HG03066 (cell line): ENCODE measurements around the gene CACNA1F.
"Not testable (repeated sequence)": the region's sequence is repeated elsewhere in the genome, so short reads cannot be mapped to it uniquely, and the experiment has no call there.

Source experiments
- ATAC-seq: cut with Tn5 transposase; IDR thresholded peaks from one replicate; pipeline ENCODE4 v1.9.1; 2021; ENCODE audit warnings: low read depth; ENCODE audit not compliant: unreplicated experiment

Gene CACNA1F

GRCh38 chrX:49178537-49178936, 54.6 kb downstream of the CACNA1F start:
- no peak for ATAC-seq

DNA sequence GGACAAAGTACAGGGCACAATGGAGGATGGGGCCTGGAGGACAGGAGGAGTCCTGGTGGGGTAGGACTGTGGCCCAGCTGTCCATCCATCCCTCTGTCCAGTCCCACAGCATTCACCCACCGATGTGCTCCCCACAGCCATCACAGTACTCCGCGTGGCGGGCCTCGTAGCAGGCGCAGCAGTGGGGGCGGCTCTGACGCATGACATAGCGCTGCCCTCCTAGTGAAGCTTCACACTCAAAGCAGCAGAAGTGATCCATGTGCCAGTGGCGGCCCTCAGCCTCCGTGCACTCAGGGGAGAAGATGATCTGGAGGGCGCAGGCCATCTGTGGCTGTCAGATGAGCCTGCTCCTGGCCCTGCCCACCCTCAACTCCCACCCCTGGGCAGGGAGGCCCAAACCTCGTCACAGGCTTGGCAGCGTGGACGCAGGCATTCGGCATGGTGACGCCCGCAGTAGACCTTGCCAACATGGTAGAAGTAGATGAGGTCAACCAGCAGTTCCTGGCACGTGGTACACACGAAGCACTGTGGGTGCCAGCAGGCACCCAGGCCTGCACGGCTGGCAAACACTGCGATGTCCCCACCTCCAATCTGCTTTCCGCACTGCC, 55.2 kb downstream of the CACNA1F start:
- no peak for ATAC-seq

DNA sequence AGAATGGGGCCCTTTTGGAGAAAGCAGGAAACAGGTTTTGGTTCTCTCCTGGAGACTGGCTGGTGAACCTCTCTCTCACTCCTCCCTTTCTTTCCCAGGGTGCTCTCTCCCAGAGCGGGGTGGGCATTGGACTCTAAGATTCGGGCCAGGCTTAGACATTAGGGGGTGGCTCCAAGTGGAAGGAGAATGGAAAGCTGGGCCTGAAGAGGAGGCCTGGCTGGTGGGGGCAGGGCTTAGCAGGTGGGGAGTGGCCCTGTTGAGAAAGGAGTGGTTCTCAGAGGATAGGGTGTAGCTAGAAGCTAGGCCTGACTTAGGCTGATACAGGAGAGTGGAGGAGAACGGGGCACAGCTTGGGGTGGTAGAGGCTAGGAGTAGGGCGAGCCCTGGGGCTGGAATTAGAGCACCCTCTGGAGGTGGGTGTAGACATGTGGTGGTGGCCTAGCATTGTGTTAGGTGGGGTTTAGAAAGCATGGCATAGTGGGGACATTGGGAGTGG, 55.8 kb downstream of the CACNA1F start:
- no peak for ATAC-seq

GRCh38 chrX:49176421-49177326, 56.5 kb downstream of the CACNA1F start:
- ATAC-seq: no peak

DNA sequence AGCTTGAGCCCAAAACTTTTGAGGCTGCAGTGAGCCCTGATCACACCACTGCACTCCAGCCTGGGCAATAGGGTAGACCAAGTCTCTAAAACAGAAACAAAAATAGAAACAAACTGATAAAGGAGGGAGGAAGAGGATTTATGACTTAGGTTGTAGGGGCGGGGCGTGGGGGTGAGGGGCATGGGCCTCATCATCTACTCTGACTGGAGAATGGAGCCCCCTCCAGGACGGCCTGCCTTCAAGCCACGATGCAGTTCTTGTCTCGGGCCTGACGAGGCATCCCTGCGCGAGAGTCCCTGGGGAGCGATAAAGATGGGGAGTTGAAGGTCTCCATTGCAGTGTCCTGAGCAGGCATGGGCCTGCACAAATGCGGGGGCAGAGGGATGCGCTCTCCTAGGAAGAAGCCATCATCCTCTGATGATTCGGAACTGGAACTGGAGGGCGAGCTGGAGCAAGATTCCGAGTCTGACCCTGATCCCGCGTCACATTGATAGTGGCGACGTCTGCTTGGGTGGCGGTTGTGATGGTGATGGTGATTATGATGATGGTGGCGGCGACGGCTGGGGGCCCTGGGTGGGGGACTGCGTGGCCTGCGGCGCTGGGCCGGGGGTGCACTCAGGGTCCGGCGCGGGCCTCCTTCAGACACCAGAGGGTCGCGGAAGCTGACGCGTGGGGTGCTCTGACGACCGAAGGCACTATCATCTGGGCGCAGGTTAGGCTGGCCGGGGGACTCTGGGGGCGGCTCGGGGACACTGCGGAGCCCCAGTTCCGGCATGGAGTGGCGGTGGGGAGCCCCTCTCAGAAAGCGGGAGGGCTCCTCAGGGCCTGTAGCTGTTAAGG, 57.5 kb downstream of the CACNA1F start:
- ATAC-seq: no peak

DNA sequence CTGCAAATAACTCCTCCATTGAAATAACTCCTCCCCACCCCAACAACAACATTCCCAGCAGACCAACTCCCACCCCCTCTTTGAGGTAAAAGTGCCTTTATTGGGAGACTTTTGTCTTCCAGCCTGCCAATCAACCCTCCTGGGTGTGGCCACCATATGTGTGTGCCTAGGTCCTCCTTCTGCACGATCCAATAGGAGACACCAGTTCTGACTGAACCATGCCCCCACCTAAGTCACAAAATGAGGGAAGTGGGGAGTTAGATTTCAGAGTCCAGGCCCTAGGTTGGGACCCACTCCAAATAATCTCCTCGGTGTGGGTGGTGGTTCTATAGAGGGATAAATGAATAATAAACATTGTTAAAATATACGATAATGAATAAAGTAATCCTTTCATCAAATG, 58.4 kb downstream of the CACNA1F start:
- ATAC-seq: no peak

- ATAC-seq: not testable (repeated sequence)
Measured at GRCh38 chrX:49173544-49173943, 59.6 kb downstream of the CACNA1F start.

GRCh38 chrX:49172280-49172780, 60.8 kb downstream of the CACNA1F start:
- ATAC-seq: peak; percentile 55

DNA sequence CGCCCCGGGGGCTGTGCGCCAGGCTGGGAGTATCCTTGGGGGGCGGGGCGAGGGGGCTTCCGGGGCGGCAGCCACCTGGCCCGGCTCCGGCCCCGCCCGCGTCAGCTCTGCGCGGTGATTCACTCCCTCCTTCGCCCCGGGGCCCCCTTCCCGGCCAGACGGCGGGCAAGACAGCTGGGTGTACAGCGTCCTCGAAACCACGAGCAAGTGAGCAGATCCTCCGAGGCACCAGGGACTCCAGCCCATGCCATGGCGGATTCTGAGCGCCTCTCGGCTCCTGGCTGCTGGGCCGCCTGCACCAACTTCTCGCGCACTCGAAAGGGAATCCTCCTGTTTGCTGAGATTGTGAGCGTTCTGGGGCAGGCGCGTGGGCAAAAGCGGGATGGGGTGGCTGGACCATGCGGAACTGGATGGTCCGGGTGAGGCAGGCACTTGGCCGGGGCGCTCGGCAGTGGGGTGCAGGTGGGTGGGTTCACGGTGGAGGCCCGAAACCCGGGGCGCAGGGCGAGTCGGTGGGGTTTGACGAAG, 61.3 kb downstream of the CACNA1F start, which contains the start of gene PLP2:
TSS of gene PLP2 (plus strand) at position 147 of the 528 bp plus-strand sequence. CDS start at position 250, 103 bp downstream.
- peak; percentile 33 for ATAC-seq

DNA sequence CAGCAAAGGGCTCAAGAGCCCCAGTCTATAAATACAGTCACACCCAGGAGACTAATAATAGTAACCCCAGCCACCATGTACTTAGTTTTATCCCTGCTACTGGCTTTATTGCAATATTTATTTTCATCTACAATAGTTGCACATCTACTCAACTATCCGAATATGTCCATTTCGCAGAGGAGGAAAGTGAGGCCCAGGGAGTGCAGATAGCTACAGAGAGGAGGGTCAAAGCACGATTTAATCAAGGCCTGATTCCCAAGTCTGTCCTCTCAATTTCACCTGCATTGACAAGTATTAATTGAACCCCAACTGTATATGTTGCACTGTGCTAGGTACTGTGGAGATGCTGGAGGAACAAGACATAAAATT, 65.4 kb downstream of the CACNA1F start:
- no peak for ATAC-seq

- ATAC-seq: no peak
Measured at GRCh38 chrX:49166914-49167739, 66.0 kb downstream of the CACNA1F start.

DNA sequence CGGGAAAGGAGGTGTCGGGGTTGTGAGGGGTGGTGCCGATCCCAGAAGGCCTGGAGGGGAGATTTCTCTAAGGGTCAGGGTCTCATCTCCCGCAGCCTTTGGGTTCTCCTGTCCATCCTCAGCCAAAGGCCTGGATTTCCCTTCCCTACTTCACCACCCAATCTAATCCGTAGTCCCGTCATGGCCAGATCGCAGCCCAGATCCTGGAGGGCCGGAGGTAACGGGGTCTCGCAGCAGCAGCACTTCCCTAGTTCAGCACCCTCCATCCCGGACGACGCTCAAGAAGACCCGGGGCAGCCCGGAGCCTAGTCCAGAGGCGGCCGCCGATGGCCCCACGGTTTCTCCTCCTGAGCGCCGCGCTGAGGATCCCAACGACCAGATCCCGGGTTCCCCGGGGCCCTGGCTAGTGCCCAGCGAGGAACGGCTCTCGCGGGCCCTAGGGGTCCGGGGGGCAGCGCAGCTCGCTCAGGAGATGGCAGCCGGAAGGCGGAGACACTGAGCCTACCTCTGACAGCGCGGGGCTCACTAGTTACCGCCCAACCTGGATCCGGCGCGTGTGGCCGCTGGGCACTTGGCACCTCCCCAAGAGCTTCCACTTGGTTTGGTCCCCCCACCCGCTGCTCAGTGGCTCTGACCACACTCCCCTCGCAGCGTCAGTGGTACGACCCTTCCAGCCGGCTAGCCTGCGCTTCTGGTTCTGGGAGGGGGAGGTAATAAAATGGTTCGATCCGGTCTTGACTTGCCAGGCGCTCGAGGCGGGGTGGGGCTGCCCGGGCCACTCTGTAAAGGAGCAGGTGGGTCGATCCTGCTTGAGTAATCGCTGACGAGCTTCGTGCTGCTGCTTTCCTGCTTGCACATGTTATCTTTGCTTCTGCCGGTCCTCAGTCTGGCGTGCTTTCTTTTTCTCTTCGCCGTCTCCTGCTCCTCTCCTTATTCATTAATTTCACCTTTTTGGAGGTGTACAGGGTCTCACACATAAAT, 66.9 kb downstream of the CACNA1F start:
- no peak for ATAC-seq

DNA sequence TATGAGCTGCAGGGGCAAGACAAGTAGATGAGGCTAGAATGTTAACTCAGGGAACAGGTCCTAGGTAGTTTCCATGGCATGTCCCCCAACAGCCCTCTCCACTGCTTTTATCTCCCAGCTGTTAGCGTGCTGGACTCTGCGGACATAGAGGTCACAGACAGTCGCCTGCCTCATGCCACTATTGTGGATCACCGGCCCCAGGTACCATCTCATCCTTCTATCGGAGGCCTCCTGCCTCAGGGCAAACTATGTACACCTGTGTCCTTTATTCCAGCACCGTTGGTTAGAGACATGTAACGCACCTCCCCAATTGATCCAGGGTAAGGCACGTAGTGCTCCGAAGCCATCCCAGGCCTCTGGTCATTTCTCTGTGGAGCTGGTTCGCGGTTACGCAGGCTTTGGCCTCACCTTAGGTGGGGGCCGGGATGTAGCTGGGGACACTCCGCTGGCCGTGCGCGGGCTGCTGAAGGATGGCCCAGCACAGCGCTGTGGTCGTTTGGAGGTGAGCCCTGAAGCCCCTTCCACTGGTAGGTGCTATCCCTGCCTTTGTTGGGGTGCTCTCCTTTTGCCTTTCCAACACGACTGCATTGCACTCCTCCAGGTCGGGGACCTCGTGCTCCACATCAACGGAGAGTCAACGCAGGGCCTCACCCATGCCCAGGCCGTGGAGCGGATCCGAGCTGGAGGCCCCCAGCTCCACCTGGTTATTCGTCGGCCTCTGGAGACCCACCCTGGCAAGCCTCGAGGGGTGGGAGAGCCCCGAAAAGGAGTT, 68.4 kb downstream of the CACNA1F start:
- ATAC-seq: no peak

DNA sequence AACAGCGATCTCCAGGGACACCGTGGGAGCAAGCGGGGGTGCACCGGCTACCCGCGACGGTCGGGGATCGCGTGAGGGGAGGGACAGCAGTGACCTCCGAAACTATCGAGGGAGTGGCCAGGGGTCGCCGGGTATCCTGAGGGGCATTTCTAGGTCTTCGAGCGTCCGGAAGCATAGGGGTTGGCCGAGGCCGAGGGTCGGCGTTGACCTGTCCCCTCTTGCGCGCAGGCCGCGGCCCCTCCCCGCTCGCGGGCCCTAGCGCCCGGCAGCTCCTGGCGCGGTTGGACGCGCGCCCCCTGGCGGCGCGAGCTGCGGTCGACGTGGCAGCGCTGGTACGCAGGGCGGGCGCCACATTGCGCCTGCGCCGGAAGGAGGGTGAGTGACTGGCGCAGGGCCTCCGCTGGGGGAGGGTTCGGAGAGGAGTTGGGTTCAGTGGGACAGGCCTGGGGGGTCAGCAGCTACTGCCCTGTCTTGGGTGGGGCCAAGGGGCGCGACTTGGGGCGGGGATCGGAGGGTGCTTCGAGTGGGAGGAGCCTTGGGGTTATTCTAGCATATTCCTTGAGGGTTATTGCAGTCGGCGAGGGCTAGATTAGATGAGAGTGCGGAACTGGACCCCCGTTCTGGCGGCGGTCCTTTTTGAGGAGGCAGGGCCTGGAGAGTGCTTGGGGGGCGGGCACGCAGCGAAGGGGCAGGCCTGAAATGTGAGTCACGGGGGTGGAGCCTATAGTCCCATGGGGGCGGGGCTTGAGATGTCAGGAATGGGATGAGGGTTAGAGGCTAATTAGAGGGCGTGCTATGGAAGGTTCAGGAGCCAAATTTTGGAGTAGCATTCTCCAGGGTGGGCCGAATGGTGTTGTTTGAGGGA, 69.4 kb downstream of the CACNA1F start:
- ATAC-seq: peak; percentile 51

DNA sequence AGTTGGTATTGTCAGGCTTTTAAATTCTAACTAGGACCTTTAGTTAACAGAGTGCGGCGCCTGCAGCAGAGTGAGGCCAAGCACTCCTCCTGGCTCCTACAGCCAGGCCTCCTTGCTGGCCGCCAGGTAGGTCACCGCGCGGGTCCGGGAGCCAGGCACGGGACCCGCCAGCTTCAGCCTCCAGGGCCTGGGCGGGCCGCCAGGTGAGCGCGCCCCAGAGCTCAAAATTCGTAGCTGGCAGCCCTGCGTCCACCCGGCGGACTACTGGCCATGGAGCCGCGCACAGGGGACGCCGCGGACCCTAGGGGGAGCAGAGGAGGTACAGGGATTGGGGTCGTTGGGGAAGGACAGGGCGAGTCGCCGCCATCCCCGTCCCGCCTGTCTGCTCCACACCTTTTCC, 70.5 kb downstream of the CACNA1F start, which contains the start of gene MAGIX:
TSS of gene MAGIX (plus strand) at position 139 of the 400 bp plus-strand sequence. CDS start at position 271, 132 bp downstream.
- no peak for ATAC-seq

- ATAC-seq: no peak
Measured at GRCh38 chrX:49161632-49162031, 71.5 kb downstream of the CACNA1F start.

DNA sequence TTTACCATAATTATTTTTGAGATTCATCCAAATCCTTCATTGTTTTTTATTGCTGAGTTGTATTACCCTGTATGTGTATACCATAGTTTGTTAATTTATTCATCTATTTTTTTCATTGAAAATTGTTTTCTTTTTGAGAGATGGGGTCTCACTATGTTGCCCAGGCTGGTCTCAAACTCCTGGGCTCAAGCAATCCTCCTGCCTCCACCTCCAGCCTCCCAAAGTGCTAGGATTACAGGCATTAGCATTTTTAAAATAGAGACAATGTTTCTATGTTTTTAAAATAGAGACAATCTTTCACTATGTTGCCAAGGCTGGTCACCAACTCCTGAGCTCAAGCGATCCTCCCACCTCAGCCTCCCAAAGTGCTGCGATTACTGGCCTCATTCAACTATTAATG, 72.2 kb downstream of the CACNA1F start:
- no peak for ATAC-seq
